ENCODE results near the gene WLS. TPM values are rescaled to one million over a fixed set of nuclear protein-coding genes. Genes with fewer than 3 reads are reported as not detected.

WLS gene
- total and polyA plus RNA-seq, 10 of the 15 experiments (the other 5 are each of a cell fraction or from before 2014, with no cell fraction given): 0.04 to 0.36 TPM; not detected in 8

- H4K20me1 ChIP-seq (ENCODE audit: control insufficient read depth, insufficient read depth): no peaks in the 10 kb centered on the region
- H3K36me3 ChIP-seq (ENCODE audit: control insufficient read depth in 2 of 2, insufficient read depth in 2 of 2, low read length in 1 of 2): no peaks in the 10 kb centered on the region
- SMC1A ChIA-PET (ENCODE audit: uncharacterized antibody, unreplicated experiment): no interaction called here
- TF ChIP-seq ETV6 (conservative IDR thresholded peaks at IDR 0.05 in 1 of 2, IDR thresholded peaks at IDR 0.05 in 1 of 2; ENCODE audit: borderline replicate concordance in 1 of 2, low read depth in 1 of 2): no peak
- TF ChIP-seq HDGF (IDR thresholded peaks at IDR 0.05): no peak
- no peak for TF ChIP-seq REST (IDR thresholded peaks at IDR 0.05; ENCODE audit: low read depth, low read length)
- no peak for TF ChIP-seq ATF3 (IDR thresholded peaks at IDR 0.05; ENCODE audit: borderline replicate concordance, extremely low read depth, low read depth, low read length)
- TF ChIP-seq CHD4 (IDR thresholded peaks at IDR 0.05): no peak
- TF ChIP-seq RCOR1 (conservative IDR thresholded peaks at IDR 0.05; ENCODE audit: low read depth, low read length): no peak
- no peak for TF ChIP-seq MXI1 (IDR thresholded peaks at IDR 0.05; ENCODE audit: low read depth, low read length)
- TF ChIP-seq ZBTB33 (IDR thresholded peaks at IDR 0.05): no peak
- no peak for TF ChIP-seq FOS (IDR thresholded peaks at IDR 0.05; ENCODE audit: borderline replicate concordance, extremely low read depth, insufficient read length)
- TF ChIP-seq NRF1 (conservative IDR thresholded peaks at IDR 0.05; ENCODE audit: low read depth, low read length): no peak
- no peak overlapping the region for H3K9ac ChIP-seq (ENCODE audit: control insufficient read depth, insufficient read depth, low read length)
- CTCF ChIA-PET: no interaction called here
- POLR2A ChIA-PET: no interaction called here
- FAIRE-seq (no peak), DNase-seq (ENCODE audit: low read depth, low spot score) (no peak), ATAC-seq (no peak)
- intact Hi-C loops (cut with micrococcal nuclease; ENCODE audit: unreplicated experiment): no loop called here
- no peak overlapping the region for H3K4me2 ChIP-seq (ENCODE audit: control insufficient read depth, insufficient read depth)
- in situ Hi-C loops (cut with MboI): no loop called here
- no peaks in the 10 kb centered on the region for H3K79me2 ChIP-seq (ENCODE audit: control insufficient read depth, insufficient read depth, low read length)
- H3K4me3 ChIP-seq: no peak overlapping the region
- H3K4me1 ChIP-seq (ENCODE audit: control insufficient read depth, insufficient read depth, low read length): no peaks in the 10 kb centered on the region
- no peak overlapping the region for H3K27ac ChIP-seq (ENCODE audit: control insufficient read depth, insufficient read depth)
- H3K9me3 ChIP-seq (replicated peaks; ENCODE audit: control insufficient read depth, insufficient read depth, low read length): no peaks in the 10 kb centered on the region
- no TSS peak for BruUV-seq (replicated peaks)
- RAD21 ChIA-PET (ENCODE audit: unreplicated experiment): no interaction called here
- H3K27me3 ChIP-seq (replicated peaks in 1 of 2; ENCODE audit: control insufficient read depth in 2 of 2, insufficient read depth in 2 of 2, low read length in 1 of 2): no peaks in the 10 kb centered on the region; a peak in 1 of 4 replicates
- no peak overlapping the region for H2AFZ ChIP-seq (ENCODE audit: control insufficient read depth, low read depth, low read length)
These were observed 150.5 kb downstream of the WLS start for GRCh38 chr1:68081775-68082283.

Data from GM12878 (cell line).